GM19455 (cell line): ENCODE measurements around the gene KMT5B.

Source experiments
- ATAC-seq: cut with Tn5 transposase; IDR thresholded peaks from one replicate; pipeline ENCODE4 v1.9.1; 2021; ENCODE audit not compliant: unreplicated experiment

KMT5B gene

GRCh38 chr11:68121067-68121899, 91.8 kb downstream of the KMT5B start, which contains the start of gene CHKA:
CHKA (minus strand) TSS chr11:68121388; CDS start chr11:68121177, 211 bp downstream.
- ATAC-seq = peak; percentile 83

GRCh38 chr11:68120273-68121066, 92.6 kb downstream of the KMT5B start:
- peak; percentile 23 for ATAC-seq

- ATAC-seq = no peak
These were observed 94.2 kb downstream of the KMT5B start for GRCh38 chr11:68118706-68119448.

GRCh38 chr11:68117853-68118470, 95.1 kb downstream of the KMT5B start:
- no peak for ATAC-seq

- no peak for ATAC-seq
These were observed 96.1 kb downstream of the KMT5B start for GRCh38 chr11:68116974-68117373.

GRCh38 chr11:68116126-68116525, 97.0 kb downstream of the KMT5B start:
- no peak for ATAC-seq

- ATAC-seq = no peak
These were observed 97.8 kb downstream of the KMT5B start for GRCh38 chr11:68115285-68115684.

- no peak for ATAC-seq
These were observed 99.1 kb downstream of the KMT5B start for GRCh38 chr11:68113986-68114385.

GRCh38 chr11:68107689-68108088, 105.4 kb downstream of the KMT5B start:
- no peak for ATAC-seq

- no peak for ATAC-seq
These were observed 106.7 kb downstream of the KMT5B start for GRCh38 chr11:68106165-68106940.
